Stomach (tissue), 4 donors: Measurements from ENCODE around the gene CEBPB.

Experiments
- POLR2A ChIP-seq, 4 donors: fragments of 450-650 bp; IDR thresholded peaks; one replicate each; pipeline ENCODE4 v1.6.1; 2016; ENCODE audit warnings: antibody characterized with exemption in 4 of 4, control low read depth in 2 of 4, mild to moderate bottlenecking in 1 of 4, moderate library complexity in 1 of 4
- TF ChIP-seq, protein P1 (sequence below), 7 experiments: fragments of 450-650 bp in 4 of 7; fragments of 200-600 bp in 3 of 7; sonication (generic) in 3 of 7; IDR thresholded peaks; one replicate each; pipeline ENCODE4 v1.5.1; 2016 to 2019; ENCODE audit warnings: antibody characterized with exemption in 7 of 7, control low read depth in 2 of 7, mild to moderate bottlenecking in 1 of 7

DNA sequence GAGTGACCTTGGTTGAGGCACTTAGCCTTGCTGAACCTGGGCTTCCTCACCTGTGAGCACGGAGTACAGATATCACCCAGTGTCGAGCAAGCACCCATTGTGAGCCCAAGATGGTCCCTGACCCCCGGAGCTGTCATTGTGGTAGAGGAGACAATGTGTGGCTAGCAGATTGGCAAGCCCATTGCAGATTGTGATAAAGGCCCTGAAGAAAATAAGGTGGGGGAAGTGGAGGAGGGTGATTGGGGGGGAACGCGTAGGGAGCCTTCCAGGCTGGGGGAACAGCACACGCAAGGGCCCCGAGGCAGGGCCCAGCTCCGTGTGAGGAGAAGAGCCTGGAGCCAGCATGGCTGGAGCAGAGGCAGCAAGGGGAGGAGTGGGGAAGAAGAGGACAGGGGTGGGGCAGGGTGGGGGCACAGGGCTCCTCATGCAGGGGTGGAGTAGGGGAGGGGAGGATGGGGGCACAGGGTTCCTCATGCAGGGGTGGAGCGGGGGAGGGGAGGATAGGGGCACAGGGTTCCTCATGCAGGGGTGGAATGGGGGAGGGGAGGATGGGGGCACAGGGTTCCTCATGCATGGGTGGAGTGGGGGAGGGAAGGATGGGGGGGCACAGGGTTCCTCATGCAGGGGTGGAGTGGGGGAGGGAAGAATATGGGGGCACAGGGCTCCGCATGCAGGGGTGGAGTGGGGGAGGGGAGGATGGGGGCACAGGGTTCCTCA is 7.0 kb downstream of the CEBPB start:
- no peak for TF ChIP-seq POLR2A (IDR thresholded peaks at IDR 0.05)
- TF ChIP-seq, protein P1, sequence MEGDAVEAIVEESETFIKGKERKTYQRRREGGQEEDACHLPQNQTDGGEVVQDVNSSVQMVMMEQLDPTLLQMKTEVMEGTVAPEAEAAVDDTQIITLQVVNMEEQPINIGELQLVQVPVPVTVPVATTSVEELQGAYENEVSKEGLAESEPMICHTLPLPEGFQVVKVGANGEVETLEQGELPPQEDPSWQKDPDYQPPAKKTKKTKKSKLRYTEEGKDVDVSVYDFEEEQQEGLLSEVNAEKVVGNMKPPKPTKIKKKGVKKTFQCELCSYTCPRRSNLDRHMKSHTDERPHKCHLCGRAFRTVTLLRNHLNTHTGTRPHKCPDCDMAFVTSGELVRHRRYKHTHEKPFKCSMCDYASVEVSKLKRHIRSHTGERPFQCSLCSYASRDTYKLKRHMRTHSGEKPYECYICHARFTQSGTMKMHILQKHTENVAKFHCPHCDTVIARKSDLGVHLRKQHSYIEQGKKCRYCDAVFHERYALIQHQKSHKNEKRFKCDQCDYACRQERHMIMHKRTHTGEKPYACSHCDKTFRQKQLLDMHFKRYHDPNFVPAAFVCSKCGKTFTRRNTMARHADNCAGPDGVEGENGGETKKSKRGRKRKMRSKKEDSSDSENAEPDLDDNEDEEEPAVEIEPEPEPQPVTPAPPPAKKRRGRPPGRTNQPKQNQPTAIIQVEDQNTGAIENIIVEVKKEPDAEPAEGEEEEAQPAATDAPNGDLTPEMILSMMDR (IDR thresholded peaks at IDR 0.05), result no peak
